Heart left ventricle (tissue), 16 donors: ENCODE results near the gene COL24A1. TPM values are rescaled to one million over a fixed set of nuclear protein-coding genes. Genes with fewer than 3 reads are reported as not detected.

Experiments
- ATAC-seq, 4 donors: fragments of 200-7000 bp; cut with Tn5 transposase; one replicate each; pipeline ENCODE4 v1.9.1; 2020 to 2022; ENCODE audit warnings: moderate library complexity in 4 of 4, mild to moderate bottlenecking in 3 of 4, moderate number of reproducible peaks in 1 of 4
- DNase-seq, 5 donors: peaks; one replicate each; pipeline ENCODE4 v3.0.0-alpha.2; 2020
- H3K27ac ChIP-seq, 12 donors: fragments of 200-600 bp; sonication (generic) in 4 of 12; one replicate each; pipeline versions ENCODE4 v1.5.0 to v1.8.0; 2016 to 2022; ENCODE audit warnings: mild to moderate bottlenecking in 2 of 12
- H3K27me3 ChIP-seq, 9 donors: fragments of 200-600 bp; sonication (generic) in 2 of 9; one replicate each; pipeline versions ENCODE4 v1.5.1 to v1.8.0; 2016 to 2022; ENCODE audit warnings: mild to moderate bottlenecking in 3 of 9
- H3K36me3 ChIP-seq, 9 donors: fragments of 200-600 bp; sonication (generic) in 2 of 9; one replicate each; pipeline versions ENCODE4 v1.5.0 to v1.8.0; 2018 to 2022; ENCODE audit warnings: mild to moderate bottlenecking in 2 of 9
- H3K4me1 ChIP-seq, 12 donors: fragments of 200-600 bp; sonication (generic) in 4 of 12; one replicate each; pipeline versions ENCODE4 v1.5.0 to v1.8.0; 2016 to 2022; ENCODE audit warnings: mild to moderate bottlenecking in 3 of 12
- H3K4me3 ChIP-seq, 12 donors: fragments of 200-600 bp; sonication (generic) in 4 of 12; one replicate each; pipeline versions ENCODE4 v1.5.0 to v1.8.0; 2017 to 2022; ENCODE audit warnings: mild to moderate bottlenecking in 9 of 12, moderate library complexity in 4 of 12
- H3K9me3 ChIP-seq, 12 donors: fragments of 200-600 bp; sonication (generic) in 4 of 12; one replicate each; pipeline versions ENCODE4 v1.5.0 to v1.8.0; 2016 to 2022; ENCODE audit warnings: mild to moderate bottlenecking in 1 of 12
- CTCF ChIP-seq, 12 donors: fragments of 200-600 bp; sonication (generic) in 4 of 12; IDR thresholded peaks; one replicate each; pipeline versions ENCODE4 v1.5.0 to v1.8.0; 2018 to 2022; ENCODE audit warnings: antibody characterized with exemption in 12 of 12, mild to moderate bottlenecking in 5 of 12
- POLR2A ChIP-seq, 2 donors: fragments of 450-650 bp; IDR thresholded peaks; one replicate each; pipeline ENCODE4 v1.6.1; 2017; ENCODE audit warnings: antibody characterized with exemption in 2 of 2, mild to moderate bottlenecking in 2 of 2, moderate library complexity in 2 of 2
- WGBS, 4 donors: extraction: QIAGEN DNeasy Blood & Tissue Kit in 2 of 4; methylation state at CpG; one replicate each; pipeline versions ENCODE4 v1.1.5 to v1.1.7; 2013 to 2018; 5-methylcytosine and 5-hydroxymethylcytosine counted together
- intact Hi-C, 10 donors: fragments of 100-400 bp; cut with DNase I; formaldehyde crosslinking; loops; one replicate each; pipeline versions ENCODE4 v1.11.1 to v1.14.2; 2022
- polyA plus RNA-seq, 2 donors: library from polyadenylated mRNA; stranded (reverse); fragments of 200-250 nt; gene quantifications; one replicate each; pipeline ENCODE4 v1.2.3, GENCODE V29; 2013
- total RNA-seq, 9 donors: library from RNA; depleted of rRNA in 2 of 9; stranded (reverse); fragments of >200 nt in 2 of 9; fragmentation: NEBNext Ultra II Directional in 3 of 9; extraction: Animal tissue kit (Norgen Biotek cat#: 25700) in 3 of 9; gene quantifications; one replicate each; pipeline versions ENCODE4 v1.1.0 to v1.2.4, GENCODE V29; 2016 to 2023
- donor health status: ischemic (EF 13 %, LVEDD 7.1; RV severe dilation, severe dysfunction).
- donor health status: healthy with polysubstance abuse.
- donor health status: DM: no; HTN: yes; CAD: no.
- donor health status: DM: no; HTN: no; CAD: no.
- donor health status: ischemic (EF 25% LVEDD 6.9; RV normal size, moderate dysfunction).
- donor health status: ischemic (EF 25% LVEDD 5.7; RV mildly dilated, moderate dysfunction).
- donor health status: healthy.
- donor health status: DM: yes; HTN: yes; CAD: no.
- donor health status: ischemic (EF 35%, LVEDD 5.7; RV mildly dilated, moderate dysfunction).
- donor health status: nonischemic (EF 11% LVEDD 7.7; RV severe dilation, severe dysfunction).
- donor health status: DM: yes; HTN: yes; CAD: no.
- donor health status: PGD.
- donor health status: ischemic (EF 29% LVEDD 5.4; RV normal size, mild dysfunction).
- donor health status: nonischemic (EF 23%, LVEDD 6.1; RV moderate dilation, normal function).

Gene COL24A1
- total and polyA plus RNA-seq, 11 donors = 0.07 to 2.8 (median 0.40) TPM

- Histone ChIP-seq H3K4me3 (no peak overlapping the region), H3K27ac (no peak overlapping the region), H3K36me3 (peaks cover 0 to 78% (median 53%) of the 10 kb centered on the region in 9 donors), H3K27me3 (no peaks in the 10 kb centered on the region), H3K9me3 (no peaks in the 10 kb centered on the region), H3K4me1 (peaks cover 0 to 20% (median 5%) of the 10 kb centered on the region in 12 donors)
- intact Hi-C loops = no loop called here
- WGBS, 4 donors = 93 to 96% (median 95%) methylated on average over 4 of the region's 4 CpGs
- no peak for DNase-seq
- no peak for ATAC-seq
- TF ChIP-seq POLR2A (IDR thresholded peaks at IDR 0.05) = no peak
- TF ChIP-seq CTCF (IDR thresholded peaks at IDR 0.05) = no peak
Observed at GRCh38 chr1:85700422-85700821, 456.1 kb downstream of the COL24A1 start.

- TF ChIP-seq CTCF (IDR thresholded peaks at IDR 0.05) = no peak
- no peak for TF ChIP-seq POLR2A (IDR thresholded peaks at IDR 0.05)
- H3K9me3 ChIP-seq = no peaks in the 10 kb centered on the region
- peaks cover 0 to 65% (median 37%) of the 10 kb centered on the region in 9 donors for H3K36me3 ChIP-seq
- peak overlapping the region in 5 of 12 donors; percentile 28 to 50 (median 42) for H3K27ac ChIP-seq
- H3K27me3 ChIP-seq = no peaks in the 10 kb centered on the region
- intact Hi-C loops = loop anchor here in 5 of 10 donors (10.0 kb wide), 3 partner anchors 113 to 203 kb away; partner anchors contain the start of gene CCN1 (in 2 of the 5)
- no peak overlapping the region for H3K4me3 ChIP-seq
- DNase-seq (no peak), ATAC-seq (peak in 3 of 4 donors; percentile 43 to 68 (median 64))
- peaks cover 0 to 20% (median 6%) of the 10 kb centered on the region in 12 donors for H3K4me1 ChIP-seq
Observed at GRCh38 chr1:85697895-85698294, 458.7 kb downstream of the COL24A1 start.

- TF ChIP-seq POLR2A (IDR thresholded peaks at IDR 0.05) (no peak), CTCF (IDR thresholded peaks at IDR 0.05) (peak; percentile 25 to 69 (median 52))
- Histone ChIP-seq H3K9me3 (no peaks in the 10 kb centered on the region), H3K27ac (peak overlapping the region in 3 of 12 donors; percentile 4 to 10 (median 9)), H3K27me3 (no peaks in the 10 kb centered on the region), H3K4me3 (no peak overlapping the region), H3K36me3 (peaks cover 0 to 59% (median 4%) of the 10 kb centered on the region in 9 donors), H3K4me1 (peaks cover 0 to 19% (median 7%) of the 10 kb centered on the region in 12 donors)
- ATAC-seq (peak in 2 of 4 donors; percentile 35 to 47), DNase-seq (no peak)
- 46 to 48% (median 47%) methylated on average over 1 of the region's 1 CpG for WGBS, 4 donors
- intact Hi-C loops = loop anchor here (1.0 to 10.0 kb wide), 9 partner anchors 108 to 386 kb away; partner anchors contain the start of gene CCN1 (in 8 of the 10)
Observed at GRCh38 chr1:85692730-85693314, 463.8 kb downstream of the COL24A1 start.

- intact Hi-C loops = loop anchor here in 9 of 10 donors (5.0 to 10.0 kb wide), 6 partner anchors 105 to 383 kb away; partner anchors contain the start of gene CCN1 (in 8 of the 9)
- peaks cover 0 to 16% (median 4%) of the 10 kb centered on the region in 12 donors for H3K4me1 ChIP-seq
- no peak overlapping the region for H3K27ac ChIP-seq
- no peaks in the 10 kb centered on the region for H3K9me3 ChIP-seq
- 84 to 94% (median 87%) methylated on average over 4 of the region's 4 CpGs for WGBS, 4 donors
- H3K4me3 ChIP-seq = no peak overlapping the region
- no peaks in the 10 kb centered on the region for H3K27me3 ChIP-seq
- TF ChIP-seq POLR2A (IDR thresholded peaks at IDR 0.05) (no peak), CTCF (IDR thresholded peaks at IDR 0.05) (no peak)
- H3K36me3 ChIP-seq = peaks cover 0 to 73% (median 11%) of the 10 kb centered on the region in 9 donors
- DNase-seq (no peak), ATAC-seq (no peak)
Observed at GRCh38 chr1:85689775-85690404, 466.7 kb downstream of the COL24A1 start.
